ELR (cell line): Measurements from ENCODE around the gene ASAP2.

ENCODE experiments used
- DNase-seq: peaks from one replicate; pipeline ENCODE4 v3.0.0-alpha.2; 2015; ENCODE audit warnings: low read depth

The ASAP2 gene

GRCh38 chr2:9205963-9206948 is at the start of gene ASAP2:
ASAP2 (plus strand) TSS chr2:9206812; CDS start chr2:9207105, 293 bp downstream.
- DNase-seq, result peak; percentile 82

DNA sequence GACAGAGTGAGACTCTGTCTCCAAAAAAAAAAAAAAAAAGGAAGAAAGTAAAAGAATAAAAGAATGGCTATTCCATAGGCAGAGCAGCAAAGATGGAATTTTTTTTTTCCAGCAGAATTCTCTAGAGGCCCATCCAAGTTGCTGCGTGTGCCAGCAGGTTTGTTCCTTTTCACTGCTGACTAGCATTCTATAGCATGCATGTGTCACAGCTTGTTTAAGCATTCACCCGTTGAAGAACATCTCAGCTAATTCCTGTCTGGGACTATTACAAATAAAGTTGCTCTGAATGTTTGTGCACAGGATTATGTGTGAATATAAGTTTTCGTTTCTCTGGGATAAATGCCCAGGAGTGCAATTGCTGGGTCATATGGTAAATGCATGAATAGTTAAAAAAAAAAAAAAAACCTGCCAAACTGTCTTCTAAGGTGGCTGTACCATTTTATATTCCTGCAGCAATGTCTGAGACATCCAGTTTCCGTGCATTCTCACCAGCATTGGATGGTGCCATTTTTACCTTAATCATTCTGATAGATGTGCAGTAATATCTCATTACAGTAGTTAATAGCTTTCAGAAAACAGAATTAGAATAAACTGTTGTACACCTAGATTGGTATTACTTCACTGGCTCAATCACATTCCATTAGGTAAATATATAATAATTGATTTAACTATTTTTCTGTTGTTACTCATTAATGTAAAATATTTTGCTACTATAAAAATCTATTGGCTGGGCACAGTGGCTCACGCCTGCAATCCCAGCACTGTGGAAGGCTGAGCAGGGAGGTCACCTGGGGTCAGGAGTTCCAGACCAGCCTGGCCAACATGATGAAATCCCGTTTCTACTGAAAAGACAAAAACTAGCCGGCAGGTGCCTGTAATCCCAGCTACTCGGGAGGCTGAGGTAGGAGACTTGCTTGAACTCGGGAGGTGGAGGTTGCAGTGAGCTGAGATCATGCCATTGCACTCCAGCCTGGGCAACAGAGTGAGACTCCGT is 47.5 kb upstream of the ASAP2 start:
- DNase-seq, result no peak

GRCh38 chr2:9160732-9161131 is 45.9 kb upstream of the ASAP2 start:
- no peak for DNase-seq

DNA sequence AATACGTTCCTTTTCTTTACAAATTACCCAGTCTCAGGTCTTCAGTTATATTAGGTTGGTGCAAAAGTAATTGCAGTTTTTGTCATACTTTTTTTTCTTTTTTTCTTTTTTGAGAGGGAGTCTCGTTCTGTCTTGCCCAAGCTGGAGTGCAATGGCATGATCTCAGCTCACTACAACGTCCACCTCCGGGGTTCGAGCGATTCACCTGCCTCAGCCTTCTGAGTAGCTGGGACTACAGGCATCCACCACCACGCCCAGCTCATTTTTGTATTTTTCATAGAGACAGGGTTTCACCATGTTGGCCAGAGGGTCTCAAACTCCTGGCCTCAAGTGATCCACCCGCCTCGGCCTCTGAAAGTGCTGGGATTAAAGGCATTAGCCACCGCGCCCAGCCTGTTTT is 43.8 kb upstream of the ASAP2 start:
- DNase-seq, result no peak

DNA sequence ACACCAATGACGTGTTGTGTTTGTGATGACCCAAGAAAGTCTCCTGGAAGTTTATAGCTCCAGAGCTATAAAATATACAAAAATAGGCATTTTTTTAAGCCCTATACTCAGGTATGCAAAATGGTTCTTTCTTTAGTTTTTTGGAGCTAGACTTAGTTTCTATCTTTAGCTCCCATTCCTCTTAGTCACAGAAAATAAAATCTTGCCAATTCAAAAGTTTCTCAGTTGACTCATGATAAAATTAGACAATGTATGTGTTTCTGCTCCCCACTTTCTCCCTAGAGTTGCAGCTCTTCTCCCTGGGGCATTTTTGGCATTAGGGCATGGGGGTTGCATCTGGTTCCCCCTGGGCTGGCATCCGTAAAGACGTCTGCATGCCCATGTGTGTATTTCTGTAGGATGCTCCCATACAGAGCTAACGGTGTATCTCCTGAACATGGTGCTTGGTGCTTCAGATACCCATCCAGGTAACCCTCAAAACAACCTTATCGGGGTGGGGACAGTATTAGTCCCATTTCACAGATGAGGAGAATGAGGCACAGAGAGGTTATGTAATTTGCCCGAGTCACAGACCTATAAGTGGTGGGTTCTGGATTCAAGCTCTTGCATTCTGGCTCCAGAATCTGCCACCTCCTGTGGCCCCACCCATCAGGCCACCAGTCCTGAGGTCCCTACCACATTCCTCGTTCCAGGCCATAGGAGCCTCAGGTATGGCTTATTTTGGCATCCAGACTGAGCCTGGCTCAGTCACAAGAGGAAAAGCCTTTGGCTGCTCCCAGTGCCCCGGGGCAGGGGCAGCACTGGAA is 43.1 kb upstream of the ASAP2 start:
- peak; percentile 55 for DNase-seq

DNA sequence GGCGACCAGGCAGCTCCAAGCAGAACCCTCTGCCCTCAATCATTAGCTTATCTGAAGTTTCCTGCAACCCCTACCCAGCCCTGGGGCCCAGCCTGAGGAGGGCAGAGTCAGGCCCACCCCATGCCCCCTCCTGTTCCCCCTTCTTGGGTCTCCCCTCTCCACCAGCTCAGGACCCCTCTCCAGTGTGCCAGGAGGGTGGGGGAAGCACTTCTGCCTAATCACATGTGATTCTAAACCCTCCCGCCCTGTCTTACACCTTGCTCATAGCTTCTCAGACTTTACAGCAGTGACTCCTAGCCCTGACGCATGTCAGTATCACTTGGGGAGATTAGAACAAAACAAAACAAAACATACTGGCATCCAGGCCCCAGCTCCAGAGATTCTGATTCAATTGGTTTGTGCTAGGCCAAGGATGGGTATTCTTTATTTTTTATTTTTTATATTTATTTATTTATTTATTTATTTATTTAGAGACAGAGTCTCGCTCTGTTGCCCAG is 42.5 kb upstream of the ASAP2 start:
- no peak for DNase-seq

DNA sequence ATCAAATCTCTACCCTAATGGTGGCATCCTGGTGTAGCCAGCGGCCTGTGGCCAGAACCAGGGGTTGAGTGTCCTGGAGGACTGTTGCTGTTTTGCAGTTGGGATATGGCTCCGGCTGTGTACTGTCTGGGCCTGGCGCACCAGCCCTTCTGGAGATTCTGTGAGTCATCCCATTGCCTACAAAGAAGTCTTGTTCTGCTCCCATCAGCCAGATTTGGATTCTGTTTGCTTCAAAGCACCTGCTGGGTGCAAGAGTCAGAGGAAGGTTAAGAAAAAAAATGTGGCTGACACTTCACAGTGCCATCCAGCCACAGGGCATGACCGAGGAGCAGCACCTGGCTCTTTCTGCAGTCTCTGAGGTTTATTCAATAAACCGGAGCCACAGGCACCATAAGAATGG is 41.0 kb upstream of the ASAP2 start:
- peak; percentile 48 for DNase-seq

GRCh38 chr2:9166579-9167377 is 39.8 kb upstream of the ASAP2 start:
- no peak for DNase-seq

GRCh38 chr2:9167718-9168657 is 38.6 kb upstream of the ASAP2 start:
- no peak for DNase-seq

- no peak for DNase-seq
Measured at GRCh38 chr2:9168821-9169221, 37.8 kb upstream of the ASAP2 start.

DNA sequence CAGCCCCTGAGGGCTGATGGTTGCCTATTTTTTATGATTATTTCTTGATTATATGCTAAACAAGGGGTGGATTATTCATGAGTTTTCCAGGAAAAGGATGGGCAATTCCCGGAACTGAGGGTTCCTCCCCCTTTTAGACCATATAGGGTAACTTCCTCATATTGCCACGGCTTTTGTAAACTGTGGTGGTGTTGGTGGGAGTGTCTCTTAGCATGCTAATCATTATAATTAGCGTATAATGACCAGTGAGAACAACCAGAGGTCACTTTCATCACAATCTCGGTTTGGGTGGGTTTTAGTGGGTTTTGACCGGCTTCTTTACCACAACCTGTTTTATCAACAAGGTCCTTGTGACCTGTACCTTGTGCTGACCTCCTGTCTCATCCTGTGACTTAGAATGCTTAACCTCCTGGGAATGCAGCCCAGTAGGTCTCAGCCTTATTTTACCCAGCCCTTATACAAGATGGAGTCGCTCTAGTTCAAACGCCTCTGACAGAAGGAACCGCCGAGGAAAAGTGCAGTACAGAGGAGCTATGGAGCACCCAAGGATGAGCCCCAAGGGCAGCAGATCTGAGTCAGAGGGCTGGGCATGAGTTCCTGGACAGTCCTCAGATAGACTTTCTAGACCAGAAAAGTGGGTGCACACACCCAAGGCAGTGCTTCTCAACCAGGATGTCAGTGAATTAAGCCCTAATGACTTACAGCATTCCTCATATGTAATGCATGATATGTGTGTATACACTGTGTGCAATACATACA is 37.1 kb upstream of the ASAP2 start:
- DNase-seq, result no peak

- no peak for DNase-seq
Measured at GRCh38 chr2:9170458-9171130, 36.0 kb upstream of the ASAP2 start.

DNA sequence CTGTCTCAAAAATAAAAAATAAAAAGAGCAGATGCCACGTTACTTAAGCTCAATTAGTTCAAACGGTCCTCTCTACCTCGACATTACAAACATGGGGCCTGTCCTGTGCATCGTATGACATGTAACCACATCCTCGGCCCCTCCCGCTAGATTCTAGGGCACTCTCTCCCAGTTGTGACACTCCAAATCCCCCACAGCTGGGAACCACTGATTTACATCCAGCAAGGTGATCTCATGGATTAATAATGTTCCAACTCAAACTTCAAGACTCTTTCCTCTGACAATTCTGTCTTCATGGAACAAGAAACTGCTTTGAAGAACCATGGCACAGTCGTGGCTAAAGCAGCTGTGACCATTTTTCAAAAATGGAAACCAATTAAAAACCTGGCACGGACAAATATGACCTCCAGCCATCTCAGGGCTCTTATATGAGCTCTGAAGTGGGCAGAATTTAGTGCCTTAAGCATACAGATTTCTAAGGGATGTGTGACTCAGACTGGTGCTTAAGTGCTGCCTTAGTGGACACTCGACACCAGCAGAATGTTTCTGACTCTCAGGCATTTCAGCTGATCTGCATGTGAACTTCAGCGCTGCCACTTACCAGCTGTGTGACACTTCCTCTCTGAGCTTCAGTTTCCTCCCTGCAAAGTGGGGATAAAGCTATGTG is 31.7 kb upstream of the ASAP2 start:
- peak; percentile 94 for DNase-seq

DNA sequence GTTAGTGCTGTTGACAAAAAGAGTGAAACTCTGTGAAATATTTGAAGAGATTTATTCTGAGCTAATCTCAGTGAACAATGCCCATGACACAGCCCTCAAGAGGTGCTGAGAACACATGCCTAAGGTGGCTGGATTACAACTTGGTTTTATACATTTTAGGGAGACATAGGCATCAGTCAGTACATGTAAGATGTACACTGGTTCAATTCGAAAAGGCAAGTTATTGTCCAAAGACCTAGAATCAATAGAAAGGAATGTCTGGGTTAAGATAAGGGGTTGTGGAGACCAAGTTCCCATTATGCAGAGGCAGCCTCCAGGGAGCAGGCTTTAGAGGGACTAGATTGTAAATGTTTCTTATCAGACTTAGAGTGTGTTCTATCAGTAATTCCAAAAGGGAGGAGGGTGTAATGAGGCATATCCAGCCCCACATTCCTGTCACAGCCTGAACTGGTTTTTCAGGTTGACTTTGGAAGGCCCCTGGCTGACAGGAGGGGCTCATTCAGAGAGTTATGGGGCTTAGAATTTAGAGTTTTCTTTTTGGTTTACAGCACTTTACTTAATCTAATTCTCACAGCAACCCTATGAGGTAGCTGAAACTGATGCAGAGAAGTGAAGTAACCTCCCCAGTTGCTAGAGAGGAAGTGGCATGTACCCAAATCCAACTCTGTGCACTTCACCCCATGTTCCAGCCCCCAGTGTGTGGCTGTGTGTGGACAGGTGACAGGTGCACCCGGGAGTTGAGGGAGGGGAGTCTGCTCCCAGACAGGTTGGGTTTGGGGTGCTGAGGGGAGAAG is 28.3 kb upstream of the ASAP2 start:
- DNase-seq, result peak; percentile 15

- peak; percentile 86 for DNase-seq
Measured at GRCh38 chr2:9178904-9179571, 27.6 kb upstream of the ASAP2 start.

DNA sequence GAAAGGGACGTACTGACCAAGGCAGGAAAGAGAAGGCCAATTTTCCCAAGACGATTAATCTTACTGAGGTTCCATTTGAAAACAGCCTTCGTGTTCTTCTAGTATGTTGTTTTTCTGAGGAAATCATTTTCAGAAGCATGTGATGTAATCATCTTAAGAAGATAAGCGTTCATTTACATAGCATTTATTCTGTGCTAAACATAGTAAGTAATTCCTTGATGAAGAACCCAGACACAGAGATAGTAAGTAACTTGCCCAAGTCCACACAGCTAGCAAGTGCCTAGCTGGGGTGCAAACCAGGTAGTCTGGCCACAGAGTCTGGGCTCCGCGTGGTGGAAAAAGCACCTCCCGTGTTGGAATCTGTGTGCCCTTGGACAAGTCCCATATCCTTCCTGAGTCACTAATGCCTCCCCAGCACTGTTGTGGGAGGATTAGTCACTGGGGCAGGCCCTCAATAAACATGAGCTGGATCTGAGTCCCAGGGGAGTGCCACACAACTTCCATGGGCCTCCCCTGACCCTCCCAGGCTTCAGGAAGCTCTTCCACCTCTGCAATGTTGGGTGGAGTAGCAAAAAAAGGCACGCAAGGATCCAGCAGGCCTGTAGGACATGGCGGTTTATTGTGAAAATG is 26.9 kb upstream of the ASAP2 start:
- peak; percentile 94 for DNase-seq
